Heart right ventricle (tissue), 16 donors: Measurements from ENCODE around the gene XCL2. TPM values are rescaled to one million over a fixed set of nuclear protein-coding genes. Genes with fewer than 3 reads are reported as not detected.

ENCODE experiments used
- ATAC-seq, 8 donors: fragments of 200-7000 bp; cut with Tn5 transposase; one replicate each; pipeline ENCODE4 v1.9.1; 2020; ENCODE audit warnings: mild to moderate bottlenecking in 8 of 8, moderate library complexity in 8 of 8, moderate number of reproducible peaks in 1 of 8
- DNase-seq, 2 donors: peaks; one replicate each; pipeline ENCODE4 v3.0.0-alpha.2; 2020
- H3K27ac ChIP-seq, 10 donors: fragments of 200-600 bp; sonication (generic) in 2 of 10; one replicate each; pipeline versions ENCODE4 v1.5.0 to v1.8.0; 2020 to 2022; ENCODE audit warnings: mild to moderate bottlenecking in 3 of 10
- H3K27me3 ChIP-seq, 7 donors: fragments of 200-600 bp; one replicate each; pipeline ENCODE4 v1.8.0; 2021 to 2022; ENCODE audit warnings: mild to moderate bottlenecking in 2 of 7
- H3K36me3 ChIP-seq, 9 donors: fragments of 200-600 bp; sonication (generic) in 1 of 9; one replicate each; pipeline versions ENCODE4 v1.5.0 to v1.8.0; 2020 to 2022; ENCODE audit warnings: mild to moderate bottlenecking in 2 of 9
- H3K4me1 ChIP-seq, 9 donors: fragments of 200-600 bp; sonication (generic) in 1 of 9; one replicate each; pipeline versions ENCODE4 v1.5.0 to v1.8.0; 2020 to 2022; ENCODE audit warnings: mild to moderate bottlenecking in 4 of 9
- H3K4me3 ChIP-seq, 10 donors: fragments of 200-600 bp; sonication (generic) in 2 of 10; one replicate each; pipeline versions ENCODE4 v1.5.0 to v1.8.0; 2020 to 2022; ENCODE audit warnings: mild to moderate bottlenecking in 7 of 10, moderate library complexity in 2 of 10
- H3K9me3 ChIP-seq, 11 donors: fragments of 200-600 bp in 10 of 11; sonication (generic) in 2 of 11; one replicate each; pipeline versions ENCODE4 v1.5.0 to v1.8.0; 2013 to 2022; ENCODE audit warnings: mild to moderate bottlenecking in 2 of 11, control low read depth in 1 of 11, moderate library complexity in 1 of 11
- CTCF ChIP-seq, 9 donors: fragments of 200-600 bp; sonication (generic) in 2 of 9; IDR thresholded peaks; one replicate each; pipeline versions ENCODE4 v1.5.0 to v1.8.0; 2021 to 2022; ENCODE audit warnings: antibody characterized with exemption in 9 of 9, mild to moderate bottlenecking in 5 of 9, moderate library complexity in 1 of 9
- WGBS, 2 donors: extraction: QIAGEN DNeasy Blood & Tissue Kit; methylation state at CpG; one replicate each; pipeline ENCODE4 v1.1.7; 2013; ENCODE audit warnings: inconsistent platforms in 1 of 2; 5-methylcytosine and 5-hydroxymethylcytosine counted together
- intact Hi-C, 10 donors: fragments of 100-400 bp; cut with DNase I; formaldehyde crosslinking; loops; one replicate each; pipeline versions ENCODE4 v1.11.1 to v1.14.2; 2022
- polyA plus RNA-seq, 2 donors: library from polyadenylated mRNA; stranded (reverse); fragments of 200-250 nt; gene quantifications; one replicate each; pipeline ENCODE4 v1.2.3, GENCODE V29; 2013
- total RNA-seq, 10 donors: library from RNA; stranded (reverse); fragmentation: NEBNext Ultra II Directional in 3 of 10; extraction: Animal tissue kit (Norgen Biotek cat#: 25700) in 3 of 10; gene quantifications; one replicate each; pipeline versions ENCODE4 v1.2.1 to v1.2.4, GENCODE V29; 2021 to 2023
- donor health status: Arrhythmogenic right ventricular cardiomyopathy.
- donor health status: ischemic (EF 13 %, LVEDD 7.1; RV severe dilation, severe dysfunction).
- donor health status: healthy with polysubstance abuse.
- donor health status: DM: no; HTN: yes; CAD: no.
- donor health status: DM: no; HTN: no; CAD: no.
- donor health status: ischemic (EF 25% LVEDD 6.9; RV normal size, moderate dysfunction).
- donor health status: ischemic (EF 25% LVEDD 5.7; RV mildly dilated, moderate dysfunction).
- donor health status: healthy.
- donor health status: DM: yes; HTN: yes; CAD: no.
- donor health status: Ischemic cardiomyopathy.
- donor health status: ischemic (EF 35%, LVEDD 5.7; RV mildly dilated, moderate dysfunction).
- donor health status: nonischemic (EF 11% LVEDD 7.7; RV severe dilation, severe dysfunction).
- donor health status: DM: yes; HTN: yes; CAD: no.
- donor health status: PGD.
- donor health status: ischemic (EF 29% LVEDD 5.4; RV normal size, mild dysfunction).
- donor health status: nonischemic (EF 23%, LVEDD 6.1; RV moderate dilation, normal function).

XCL2 gene
- total and polyA plus RNA-seq, 12 donors = 0.17 to 7.5 (median 0.54) TPM; not detected in 9

GRCh38 chr1:168567007-168567406 is 23.2 kb upstream of the XCL2 start:
- Histone ChIP-seq H3K4me1 (no peaks in the 10 kb centered on the region), H3K27ac (no peak overlapping the region), H3K4me3 (no peak overlapping the region), H3K36me3 (no peaks in the 10 kb centered on the region), H3K27me3 (no peaks in the 10 kb centered on the region), H3K9me3 (no peaks in the 10 kb centered on the region)
- no peak for TF ChIP-seq CTCF (IDR thresholded peaks at IDR 0.05)
- intact Hi-C loops = loop anchor here in 1 of 10 donors (10.0 kb wide), 1 partner anchor 122 kb away; no protein-coding TSS in a partner anchor
- ATAC-seq (no peak), DNase-seq (no peak)
- 86 to 100% methylated on average over 1 of the region's 1 CpG for WGBS, 2 donors

- ATAC-seq (no peak), DNase-seq (no peak)
- H3K9me3 ChIP-seq = no peaks in the 10 kb centered on the region
- H3K4me1 ChIP-seq = no peaks in the 10 kb centered on the region
- TF ChIP-seq CTCF (IDR thresholded peaks at IDR 0.05) = no peak
- intact Hi-C loops = loop anchor here in 1 of 10 donors (10.0 kb wide), 1 partner anchor 121 kb away; no protein-coding TSS in a partner anchor
- H3K27me3 ChIP-seq = peaks cover 0 to 2% (median 0%) of the 10 kb centered on the region in 7 donors
- no peaks in the 10 kb centered on the region for H3K36me3 ChIP-seq
- H3K4me3 ChIP-seq = no peak overlapping the region
- WGBS, 2 donors = 56 to 59% methylated on average over 4 of the region's 4 CpGs
- no peak overlapping the region for H3K27ac ChIP-seq
Observed at GRCh38 chr1:168565825-168566224, 22.0 kb upstream of the XCL2 start.

- no peak for TF ChIP-seq CTCF (IDR thresholded peaks at IDR 0.05)
- Histone ChIP-seq H3K27ac (no peak overlapping the region), H3K9me3 (no peaks in the 10 kb centered on the region), H3K27me3 (peaks cover 0 to 4% (median 0%) of the 10 kb centered on the region in 7 donors), H3K36me3 (no peaks in the 10 kb centered on the region), H3K4me1 (no peaks in the 10 kb centered on the region), H3K4me3 (no peak overlapping the region)
- DNase-seq (no peak), ATAC-seq (no peak)
- 74 to 85% methylated on average over 2 of the region's 2 CpGs for whole genome bisulfite sequencing, 2 donors
- intact Hi-C loops = loop anchor here in 1 of 10 donors (10.0 kb wide), 1 partner anchor 117 kb away; no protein-coding TSS in a partner anchor
Observed at GRCh38 chr1:168561989-168562388, 18.2 kb upstream of the XCL2 start.

- no peaks in the 10 kb centered on the region for H3K4me1 ChIP-seq
Observed at GRCh38 chr1:168560370-168560769, 16.6 kb upstream of the XCL2 start.

More at GRCh38 chr1:168560370-168560769, 16.6 kb upstream of the XCL2 start:
- no peak overlapping the region for H3K27ac ChIP-seq
- H3K27me3 ChIP-seq = peaks cover 0 to 4% (median 0%) of the 10 kb centered on the region in 7 donors
- ATAC-seq (no peak), DNase-seq (no peak)
- intact Hi-C loops = loop anchor here in 1 of 10 donors (10.0 kb wide), 1 partner anchor 116 kb away; no protein-coding TSS in a partner anchor
- no peaks in the 10 kb centered on the region for H3K36me3 ChIP-seq
- no peak overlapping the region for H3K4me3 ChIP-seq
- no peak for TF ChIP-seq CTCF (IDR thresholded peaks at IDR 0.05)
- no peaks in the 10 kb centered on the region for H3K9me3 ChIP-seq
